Upper lobe of right lung (tissue), 1 donor: Measurements from ENCODE around the gene ARMC10. TPM values are rescaled to one million over a fixed set of nuclear protein-coding genes. Genes with fewer than 3 reads are reported as not detected.
"Not testable (repeated sequence)": the region's sequence is repeated elsewhere in the genome, so short reads cannot be mapped to it uniquely, and the experiment has no call there.

Experiments used
- ATAC-seq: fragments of 200-7000 bp; cut with Tn5 transposase; one replicate; pipeline ENCODE4 v1.9.1; 2020; ENCODE audit warnings: mild to moderate bottlenecking, moderate library complexity
- DNase-seq: peaks from one replicate; pipeline ENCODE4 v3.0.0-alpha.2; 2020
- H3K27ac ChIP-seq: fragments of 200-600 bp; one replicate; pipeline ENCODE4 v1.8.0; 2022
- H3K27me3 ChIP-seq: fragments of 200-600 bp; one replicate; pipeline ENCODE4 v1.8.0; 2022; ENCODE audit warnings: mild to moderate bottlenecking
- H3K36me3 ChIP-seq: fragments of 200-600 bp; one replicate; pipeline ENCODE4 v1.8.0; 2022
- H3K4me1 ChIP-seq: fragments of 200-600 bp; one replicate; pipeline ENCODE4 v1.8.0; 2022
- H3K4me3 ChIP-seq: fragments of 200-600 bp; one replicate; pipeline ENCODE4 v1.8.0; 2022; ENCODE audit warnings: mild to moderate bottlenecking
- H3K9me3 ChIP-seq: fragments of 200-600 bp; one replicate; pipeline ENCODE4 v1.8.0; 2022
- CTCF ChIP-seq: fragments of 200-600 bp; IDR thresholded peaks from one replicate; pipeline ENCODE4 v1.8.0; 2022; ENCODE audit warnings: antibody characterized with exemption
- intact Hi-C: fragments of 100-400 bp; cut with DNase I; formaldehyde crosslinking; loops from one replicate; pipeline ENCODE4 v1.11.0; 2022
- total RNA-seq: library from RNA; stranded (reverse); fragmentation: NEBNext Ultra II Directional; extraction: Animal tissue kit (Norgen Biotek cat#: 25700); gene quantifications from one replicate; pipeline ENCODE4 v1.2.1, GENCODE V29; 2021
- donor health status: DM: no; HTN: yes; CAD: no; lungs with severe emphysema.

The ARMC10 gene
- total RNA-seq, 1 donor from 2014 or later: 33.3 TPM

- Histone ChIP-seq H3K36me3 (no peaks in the 10 kb centered on the region), H3K4me3 (no peak overlapping the region), H3K9me3 (no peaks in the 10 kb centered on the region), H3K4me1 (peaks cover 9% of the 10 kb centered on the region), H3K27me3 (no peaks in the 10 kb centered on the region), H3K27ac (no peak overlapping the region)
- no peak for ATAC-seq
- no peak for TF ChIP-seq CTCF
- intact Hi-C loops: no loop called here
- DNase-seq: no peak
Measured at GRCh38 chr7:103142494-103142893, 67.6 kb downstream of the ARMC10 start.

GRCh38 chr7:103143868-103144267 is 68.9 kb downstream of the ARMC10 start:
- Histone ChIP-seq H3K27ac (no peak overlapping the region), H3K9me3 (no peaks in the 10 kb centered on the region), H3K4me3 (no peak overlapping the region), H3K27me3 (no peaks in the 10 kb centered on the region), H3K4me1 (peaks cover 15% of the 10 kb centered on the region), H3K36me3 (no peaks in the 10 kb centered on the region)
- DNase-seq (no peak), ATAC-seq (no peak)
- no peak for TF ChIP-seq CTCF
- intact Hi-C loops: no loop called here

GRCh38 chr7:103144754-103145153 is 69.8 kb downstream of the ARMC10 start:
- peaks cover 15% of the 10 kb centered on the region for H3K4me1 ChIP-seq
- H3K27me3 ChIP-seq, H3K4me3 ChIP-seq, intact Hi-C loops, H3K27ac ChIP-seq, H3K36me3 ChIP-seq, H3K9me3 ChIP-seq, DNase-seq, ATAC-seq: not testable (repeated sequence)

GRCh38 chr7:103148131-103148993 is 73.4 kb downstream of the ARMC10 start:
- no peak for TF ChIP-seq CTCF
- ATAC-seq: no peak
- Histone ChIP-seq H3K27ac (peak overlapping the region; percentile 97), H3K4me3 (peak overlapping the region; percentile 77), H3K9me3 (no peaks in the 10 kb centered on the region), H3K4me1 (peaks cover 15% of the 10 kb centered on the region), H3K27me3 (no peaks in the 10 kb centered on the region), H3K36me3 (no peaks in the 10 kb centered on the region)
- intact Hi-C loops: no loop called here
- no peak for DNase-seq

Other genes with a start within 250 kb of the ARMC10 start
- gene LRRC17, start 162.1 kb upstream of the ARMC10 start, total RNA-seq: 0.58 TPM
- 3.0 TPM for gene FBXL13, start 344 bp upstream of the ARMC10 start, total RNA-seq
- 13.3 TPM for gene NAPEPLD, start 74.0 kb downstream of the ARMC10 start, total RNA-seq
- gene PMPCB, start 222.3 kb downstream of the ARMC10 start, total RNA-seq: 43.6 TPM